IPS DF 6.9 (cell line): Measurements from ENCODE around the gene IGF2BP1.

Experiments
- DNase-seq: peaks from one replicate; pipeline ENCODE4 v3.0.0-alpha.2; 2013; ENCODE audit warnings: low read depth, low spot score
- H3K27ac ChIP-seq: one replicate; pipeline ENCODE4 v1.5.1; 2013; ENCODE audit warnings: low read length, control low read depth
- H3K27me3 ChIP-seq: 2 replicates; pipeline ENCODE4 v1.6.1; 2013; ENCODE audit warnings: mild to moderate bottlenecking, low read length; ENCODE audit not compliant: control insufficient read depth, insufficient read depth
- H3K36me3 ChIP-seq: 2 replicates; pipeline ENCODE4 v1.6.1; 2013; ENCODE audit warnings: low read length; ENCODE audit not compliant: control insufficient read depth, insufficient read depth
- H3K4me1 ChIP-seq: 2 replicates; pipeline ENCODE4 v1.6.1; 2013; ENCODE audit warnings: low read length; ENCODE audit not compliant: control insufficient read depth, insufficient read depth
- H3K4me3 ChIP-seq: 2 replicates; pipeline ENCODE4 v1.5.1; 2013; ENCODE audit warnings: mild to moderate bottlenecking, low read length
- H3K9me3 ChIP-seq: 2 replicates; pipeline ENCODE4 v1.6.1; 2013; ENCODE audit warnings: low read length, inconsistent platforms; ENCODE audit not compliant: control insufficient read depth, insufficient read depth
- WGBS: extraction: QIAGEN DNeasy Blood & Tissue Kit; methylation state at CpG from one replicate; pipeline ENCODE4 v1.1.7; 2013; ENCODE audit warnings: mixed read lengths, missing lambda C conversion rate; ENCODE audit not compliant: insufficient read length, insufficient coverage; 5-methylcytosine and 5-hydroxymethylcytosine counted together

The IGF2BP1 gene

DNA sequence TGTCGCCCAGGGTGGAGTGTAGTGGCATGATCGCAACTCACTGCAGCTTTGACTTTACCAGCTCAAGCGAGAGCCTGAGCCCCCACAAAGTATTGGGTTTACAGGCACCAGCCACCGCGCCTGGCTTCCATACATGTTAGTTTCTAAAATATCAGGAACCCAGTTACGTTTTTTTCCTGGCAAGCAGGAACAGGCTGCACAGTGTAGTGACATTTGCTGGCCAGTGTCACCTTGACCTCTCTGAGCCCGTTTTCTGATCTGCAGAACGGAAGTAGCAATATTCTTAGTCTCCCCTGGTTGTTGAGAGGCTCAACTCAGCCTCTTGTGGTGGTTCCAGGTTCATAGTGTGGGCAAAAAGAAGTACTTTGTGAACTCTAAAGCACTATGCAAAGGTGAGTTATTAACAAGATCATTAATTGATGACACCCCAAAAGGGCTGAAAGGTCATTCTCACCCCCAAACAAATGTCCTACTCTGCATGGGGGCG, 15.6 kb downstream of the IGF2BP1 start:
- Histone ChIP-seq H3K9me3 (no peaks in the 10 kb centered on the region), H3K4me1 (peaks cover 5% of the 10 kb centered on the region), H3K27ac (no peak overlapping the region), H3K4me3 (no peak overlapping the region; the same call in 1 of the 2 replicates), H3K27me3 (no peaks in the 10 kb centered on the region), H3K36me3 (peaks cover 6% of the 10 kb centered on the region)
- no peak for DNase-seq
- no CpG with 5 or more reads among the region's 9 CpGs for WGBS

DNA sequence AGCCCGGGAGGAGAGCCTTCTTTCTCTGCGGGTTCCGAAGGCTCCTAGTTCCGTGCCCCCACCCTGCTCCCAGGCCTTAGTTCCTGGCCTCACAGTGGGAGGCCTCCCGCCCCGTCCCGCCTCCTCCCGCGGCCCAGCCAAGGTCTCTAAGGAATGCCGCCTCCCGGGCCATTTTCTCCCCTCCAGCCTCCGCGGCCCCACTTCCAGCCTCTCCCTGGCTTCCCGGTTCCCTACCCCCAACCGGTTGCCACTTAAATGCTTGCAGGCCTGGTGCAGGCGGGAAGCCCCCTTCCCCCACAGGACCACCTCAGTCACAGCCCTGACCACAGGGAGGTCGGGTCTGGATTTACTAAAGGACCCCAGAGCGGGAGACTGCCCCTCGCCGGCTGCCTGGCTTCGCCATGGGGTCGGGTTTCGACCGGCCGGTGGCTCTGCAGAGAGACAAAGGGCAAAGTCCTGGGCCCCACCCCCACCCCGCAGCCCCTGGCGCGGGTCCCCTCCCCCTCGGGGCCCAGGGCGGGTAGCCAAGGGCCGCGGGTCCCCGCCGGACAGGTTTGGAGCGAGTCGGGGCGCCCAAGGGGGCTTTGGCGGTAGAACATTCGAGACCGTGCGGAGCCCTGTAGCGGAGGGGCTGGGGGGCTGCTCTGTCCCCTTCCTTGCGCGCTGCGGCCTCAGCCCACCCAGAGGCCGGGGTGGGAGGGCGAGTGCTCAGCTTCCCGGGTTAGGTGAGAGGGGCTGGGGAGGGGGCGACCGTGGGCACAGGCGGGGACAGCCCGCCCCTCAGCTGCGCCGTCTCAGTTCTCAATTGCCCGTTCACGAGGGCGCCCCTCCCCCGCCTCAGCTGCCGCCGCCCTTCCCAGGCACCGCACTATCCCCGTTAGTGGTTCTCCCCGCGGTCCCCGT, 16.4 kb downstream of the IGF2BP1 start:
- Histone ChIP-seq H3K27ac (no peak overlapping the region), H3K9me3 (no peaks in the 10 kb centered on the region), H3K36me3 (peaks cover 6% of the 10 kb centered on the region), H3K27me3 (no peaks in the 10 kb centered on the region), H3K4me1 (peaks cover 5% of the 10 kb centered on the region), H3K4me3 (peak overlapping the region; percentile 40; the same call in 1 of the 2 replicates)
- no peak for DNase-seq
- no CpG with 5 or more reads among the region's 65 CpGs for WGBS

DNA sequence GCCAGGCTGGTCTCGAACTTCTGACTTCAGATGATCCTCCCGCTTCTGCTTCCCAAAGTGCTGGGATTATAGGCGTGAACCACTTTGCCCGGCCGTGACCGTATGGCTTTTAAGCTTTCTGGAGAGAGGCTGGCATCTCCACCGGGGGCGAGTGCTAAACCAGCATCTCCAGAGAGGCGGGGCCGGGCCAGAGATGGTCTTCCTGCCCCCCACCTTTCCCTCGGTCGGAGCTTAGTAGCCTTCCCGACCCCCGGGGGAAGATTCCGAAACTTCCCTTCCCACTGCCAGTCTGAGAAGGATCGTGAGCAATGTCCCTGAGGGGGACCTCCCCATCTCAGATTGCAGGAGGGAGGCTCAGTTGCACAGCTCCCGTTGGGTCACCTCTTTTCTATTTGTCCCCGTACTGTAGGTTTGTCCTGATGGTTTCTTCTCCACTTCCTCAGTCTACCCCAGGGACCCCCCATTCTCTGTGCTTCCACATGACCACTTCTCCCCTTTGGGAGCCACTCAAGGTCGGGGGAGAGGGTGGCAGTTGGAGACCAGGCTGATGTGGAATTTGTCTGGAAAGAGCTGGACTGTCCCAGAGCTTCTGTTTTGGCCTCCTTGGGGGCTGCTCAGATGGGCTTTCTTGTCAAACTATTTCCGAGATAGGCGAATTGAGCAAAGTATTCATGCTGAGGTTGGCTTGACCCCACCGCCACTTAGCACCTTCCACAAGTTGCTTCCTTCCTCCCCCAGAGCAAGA, 18.2 kb downstream of the IGF2BP1 start:
- WGBS = no CpG with 5 or more reads among the region's 22 CpGs
- Histone ChIP-seq H3K36me3 (peaks cover 6% of the 10 kb centered on the region), H3K27me3 (no peaks in the 10 kb centered on the region), H3K4me3 (no peak overlapping the region), H3K27ac (no peak overlapping the region), H3K9me3 (no peaks in the 10 kb centered on the region), H3K4me1 (peaks cover 11% of the 10 kb centered on the region)
- no peak for DNase-seq

DNA sequence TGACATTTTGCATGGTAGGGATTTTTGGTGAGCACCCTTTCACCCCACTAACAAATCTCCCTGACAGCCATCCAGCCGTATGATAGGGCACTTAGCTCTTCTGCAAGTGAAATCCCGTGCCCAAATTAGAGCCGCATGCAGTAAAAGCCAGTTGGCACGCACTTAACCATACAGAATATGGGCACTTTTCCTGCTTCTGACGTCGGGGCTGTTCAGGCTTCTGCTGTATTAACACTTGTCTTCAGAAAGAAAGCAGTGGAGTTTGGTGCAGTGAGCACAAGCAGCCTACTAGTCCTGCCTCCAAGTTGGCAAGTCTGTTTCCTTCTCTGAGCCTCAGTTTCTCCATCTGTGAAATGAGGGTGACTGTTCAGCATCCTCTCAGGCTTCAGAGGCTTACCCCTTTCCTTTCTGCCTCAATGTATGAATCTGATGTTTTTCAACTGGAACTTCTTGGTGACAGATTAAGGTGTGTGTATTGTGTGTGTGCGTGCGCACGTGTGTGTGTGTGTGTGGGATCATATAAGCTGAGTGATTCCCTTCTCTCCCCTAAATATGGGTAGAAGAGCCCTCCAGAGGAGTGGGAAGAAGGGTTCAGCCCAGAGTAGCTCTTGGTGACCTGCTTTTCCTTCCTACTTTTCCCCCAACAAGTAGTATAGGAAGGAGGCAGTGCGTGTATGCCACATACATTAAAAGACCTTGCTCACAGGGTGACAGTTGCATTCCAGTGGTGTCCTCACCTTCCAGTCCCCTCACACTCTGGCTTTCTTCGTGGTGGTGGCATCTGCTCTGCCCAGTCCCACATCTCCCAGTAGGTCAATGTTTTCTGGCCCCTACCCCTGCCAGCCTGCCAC, 19.0 kb downstream of the IGF2BP1 start:
- DNase-seq = no peak
- no peaks in the 10 kb centered on the region for H3K27me3 ChIP-seq
- H3K36me3 ChIP-seq = peaks cover 6% of the 10 kb centered on the region
- no peak overlapping the region for H3K27ac ChIP-seq
- WGBS = no CpG with 5 or more reads among the region's 11 CpGs
- H3K4me3 ChIP-seq = no peak overlapping the region
- H3K4me1 ChIP-seq = peaks cover 13% of the 10 kb centered on the region
- H3K9me3 ChIP-seq = no peaks in the 10 kb centered on the region

DNA sequence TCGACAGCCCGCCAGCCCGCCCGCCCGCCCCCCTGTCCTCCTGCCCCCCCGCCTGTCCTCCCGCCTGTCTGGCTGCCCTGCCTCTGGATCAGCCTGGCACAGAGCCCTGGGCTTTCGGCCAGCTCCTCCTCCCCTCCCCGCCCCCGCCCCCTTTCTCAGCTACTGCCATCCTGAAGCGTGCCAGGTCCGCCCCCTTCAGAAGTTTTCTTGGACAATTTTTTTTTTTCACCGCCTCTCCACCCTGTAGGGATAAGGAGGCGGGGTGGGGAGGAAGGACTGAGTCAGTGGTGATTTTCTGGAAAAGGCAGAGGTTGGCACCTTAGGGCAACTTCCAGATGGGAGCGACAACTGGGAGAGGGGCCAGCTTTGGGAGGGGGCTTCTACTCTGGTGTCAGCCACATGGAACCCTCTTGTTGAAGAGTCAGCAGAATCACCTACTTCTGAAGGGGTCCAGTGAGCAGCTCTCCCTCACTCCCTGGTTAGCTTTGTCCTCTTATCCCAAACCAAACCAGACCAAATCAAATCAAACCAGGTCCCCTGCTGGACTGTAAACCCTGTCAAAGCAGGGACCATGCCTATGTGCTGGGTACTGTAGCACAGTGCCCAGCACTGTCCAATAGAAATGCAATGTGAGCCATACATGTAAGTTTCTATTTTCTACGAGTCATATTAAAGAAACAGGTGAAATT, 19.7 kb downstream of the IGF2BP1 start:
- Histone ChIP-seq H3K9me3 (no peaks in the 10 kb centered on the region), H3K4me3 (no peak overlapping the region), H3K4me1 (peaks cover 19% of the 10 kb centered on the region), H3K36me3 (peaks cover 6% of the 10 kb centered on the region), H3K27me3 (no peaks in the 10 kb centered on the region), H3K27ac (no peak overlapping the region)
- WGBS = no CpG with 5 or more reads among the region's 16 CpGs
- DNase-seq = no peak

DNA sequence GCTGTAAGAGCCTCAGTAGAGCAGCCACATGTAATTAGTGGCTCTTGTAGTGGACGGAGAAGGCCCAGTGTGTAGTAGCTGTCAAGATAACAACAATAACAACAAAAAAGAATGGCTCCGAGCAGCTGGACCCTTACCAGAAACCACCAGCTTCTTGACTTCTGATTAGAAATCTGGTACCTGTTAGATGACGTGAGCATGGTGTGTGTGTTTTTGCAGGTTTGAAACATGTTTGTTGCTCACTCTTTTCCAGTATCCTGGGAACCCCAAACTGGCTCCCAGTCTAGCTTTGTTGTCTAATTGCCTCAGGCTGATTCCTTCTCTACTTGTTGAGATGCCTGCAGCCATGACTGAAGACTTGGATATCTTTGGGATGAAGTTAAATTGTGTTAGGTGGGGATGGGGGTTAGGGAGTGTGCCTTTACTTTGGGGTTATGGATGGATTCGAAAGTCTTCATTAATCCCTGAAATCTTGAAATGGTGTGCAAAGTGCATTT, 21.0 kb downstream of the IGF2BP1 start:
- no peaks in the 10 kb centered on the region for H3K9me3 ChIP-seq
- no CpG with 5 or more reads among the region's 4 CpGs for WGBS
- peaks cover 22% of the 10 kb centered on the region for H3K4me1 ChIP-seq
- H3K36me3 ChIP-seq = peaks cover 6% of the 10 kb centered on the region
- no peaks in the 10 kb centered on the region for H3K27me3 ChIP-seq
- DNase-seq = no peak
- H3K4me3 ChIP-seq = no peak overlapping the region
- no peak overlapping the region for H3K27ac ChIP-seq

DNA sequence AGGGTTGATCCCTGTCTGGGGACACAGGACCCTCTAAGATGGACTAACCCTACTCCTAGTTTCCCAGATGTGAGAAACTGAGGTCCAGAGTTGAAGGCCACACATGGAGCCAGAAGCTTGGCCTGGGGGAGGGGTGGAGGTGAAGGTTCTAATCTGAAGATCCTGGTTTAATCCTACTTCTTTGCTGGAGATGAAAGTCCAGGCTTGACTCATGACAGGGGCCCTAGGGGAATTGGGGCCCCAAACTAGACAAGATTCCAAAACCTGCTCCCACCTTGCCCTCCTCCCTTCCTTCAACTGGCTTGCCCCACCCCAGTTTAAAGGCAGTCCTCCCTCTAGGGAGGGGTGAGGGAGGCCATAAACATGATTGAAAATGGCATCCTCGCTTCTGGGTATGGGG, 21.6 kb downstream of the IGF2BP1 start:
- peaks cover 8% of the 10 kb centered on the region for H3K36me3 ChIP-seq
- WGBS = no CpG with 5 or more reads among the region's 1 CpG
- H3K9me3 ChIP-seq = no peaks in the 10 kb centered on the region
- H3K27ac ChIP-seq = no peak overlapping the region
- no peak for DNase-seq
- H3K27me3 ChIP-seq = no peaks in the 10 kb centered on the region
- peaks cover 25% of the 10 kb centered on the region for H3K4me1 ChIP-seq
- no peak overlapping the region for H3K4me3 ChIP-seq

DNA sequence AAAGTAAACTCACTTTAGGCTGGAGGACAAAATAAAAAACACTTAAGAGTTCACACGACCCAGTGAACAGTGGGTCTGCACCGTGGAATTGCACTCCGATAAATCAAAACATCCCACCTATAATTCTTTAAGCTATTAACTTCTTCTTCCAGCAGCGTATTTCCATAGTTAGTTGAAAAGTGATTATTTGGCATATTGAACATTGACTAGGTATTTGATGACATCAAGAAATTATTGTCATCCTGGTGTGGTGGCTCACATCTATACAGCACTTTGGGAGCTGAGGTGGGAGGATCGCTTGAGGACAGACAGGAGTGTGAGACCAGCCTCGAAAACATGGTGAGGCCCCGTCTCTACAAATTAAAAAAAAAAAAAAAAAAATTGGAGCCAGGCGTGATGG, 23.4 kb downstream of the IGF2BP1 start:
- no peak overlapping the region for H3K27ac ChIP-seq
- no peak for DNase-seq
- H3K36me3 ChIP-seq = peaks cover 4% of the 10 kb centered on the region; the same call in 1 of the 2 replicates
- peaks cover 21% of the 10 kb centered on the region for H3K4me1 ChIP-seq
- WGBS = no CpG with 5 or more reads among the region's 8 CpGs
- no peaks in the 10 kb centered on the region for H3K9me3 ChIP-seq
- no peaks in the 10 kb centered on the region for H3K27me3 ChIP-seq
- no peak overlapping the region for H3K4me3 ChIP-seq

DNA sequence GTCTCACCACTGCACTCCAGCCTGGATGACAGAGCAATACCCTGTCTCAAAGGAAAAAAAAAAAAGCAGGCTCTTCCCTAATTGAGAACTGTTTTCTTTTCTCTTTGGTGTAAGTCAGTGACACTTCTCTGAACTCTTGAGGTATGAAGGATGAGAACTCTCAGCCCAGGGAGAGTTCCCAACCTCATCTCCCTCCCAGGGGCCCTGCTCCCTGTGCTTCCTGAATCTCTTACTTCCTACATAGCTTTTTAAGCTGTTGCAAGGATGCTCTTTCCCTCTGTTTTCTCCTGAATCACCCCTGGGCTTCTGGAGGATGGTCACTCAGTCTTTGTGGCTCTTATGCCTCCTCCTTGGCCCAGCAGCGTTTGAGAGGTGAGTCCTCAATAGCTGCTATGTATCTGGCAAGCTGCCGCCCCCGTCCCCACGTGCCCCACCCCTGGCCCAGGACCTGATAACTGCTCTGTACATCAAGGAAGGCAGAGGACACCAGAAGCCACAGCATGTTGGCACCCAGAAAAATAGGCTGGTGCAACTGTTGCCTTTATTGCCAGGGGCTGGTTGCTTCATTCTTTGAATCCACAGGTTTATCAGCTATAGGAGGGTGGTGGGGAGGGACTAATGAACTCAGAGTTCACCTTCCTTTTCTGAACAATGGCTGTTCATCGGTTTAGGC, 24.0 kb downstream of the IGF2BP1 start:
- peaks cover 21% of the 10 kb centered on the region for H3K4me1 ChIP-seq
- no peaks in the 10 kb centered on the region for H3K9me3 ChIP-seq
- no CpG with 5 or more reads among the region's 5 CpGs for WGBS
- H3K4me3 ChIP-seq = no peak overlapping the region
- no peak overlapping the region for H3K27ac ChIP-seq
- H3K36me3 ChIP-seq = 0 out of 2 replicates have a peak, but pooled peaks cover 5% of the 10 kb centered on the region
- no peak for DNase-seq
- H3K27me3 ChIP-seq = no peaks in the 10 kb centered on the region
